Measurements from ENCODE around the gene GNAS.

Gene GNAS

DNA sequence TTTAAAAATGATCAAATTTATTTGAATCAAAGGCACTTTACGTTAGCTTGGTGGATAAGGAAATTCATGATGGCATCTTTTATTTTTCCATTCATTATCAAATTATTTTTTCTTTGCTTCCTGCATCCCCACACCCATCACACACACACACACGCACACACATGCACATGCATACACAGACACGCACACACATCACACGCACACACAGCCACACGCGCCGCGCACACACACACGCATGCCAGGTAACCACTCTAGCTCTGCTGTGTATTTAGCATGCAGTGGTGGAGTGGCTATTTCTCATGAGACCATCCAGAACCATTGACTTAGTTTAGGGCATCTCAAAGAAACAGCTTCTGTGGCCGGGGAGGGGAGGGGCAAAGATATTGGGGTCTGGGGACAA lies 47.0 kb downstream of the GNAS start:
- TF ChIP-seq GATA2 (IDR thresholded peaks at IDR 0.05; ENCODE audit: low read depth, low read length): no peak
- no peak for TF ChIP-seq GATA3 (IDR thresholded peaks at IDR 0.05; ENCODE audit: low read depth, low read length)

GRCh38 chr20:58900397-58900796 lies 47.9 kb downstream of the GNAS start:
- no peak for TF ChIP-seq GATA3 (IDR thresholded peaks at IDR 0.05; ENCODE audit: low read depth, low read length)
- TF ChIP-seq GATA2 (IDR thresholded peaks at IDR 0.05; ENCODE audit: low read depth, low read length): no peak

DNA sequence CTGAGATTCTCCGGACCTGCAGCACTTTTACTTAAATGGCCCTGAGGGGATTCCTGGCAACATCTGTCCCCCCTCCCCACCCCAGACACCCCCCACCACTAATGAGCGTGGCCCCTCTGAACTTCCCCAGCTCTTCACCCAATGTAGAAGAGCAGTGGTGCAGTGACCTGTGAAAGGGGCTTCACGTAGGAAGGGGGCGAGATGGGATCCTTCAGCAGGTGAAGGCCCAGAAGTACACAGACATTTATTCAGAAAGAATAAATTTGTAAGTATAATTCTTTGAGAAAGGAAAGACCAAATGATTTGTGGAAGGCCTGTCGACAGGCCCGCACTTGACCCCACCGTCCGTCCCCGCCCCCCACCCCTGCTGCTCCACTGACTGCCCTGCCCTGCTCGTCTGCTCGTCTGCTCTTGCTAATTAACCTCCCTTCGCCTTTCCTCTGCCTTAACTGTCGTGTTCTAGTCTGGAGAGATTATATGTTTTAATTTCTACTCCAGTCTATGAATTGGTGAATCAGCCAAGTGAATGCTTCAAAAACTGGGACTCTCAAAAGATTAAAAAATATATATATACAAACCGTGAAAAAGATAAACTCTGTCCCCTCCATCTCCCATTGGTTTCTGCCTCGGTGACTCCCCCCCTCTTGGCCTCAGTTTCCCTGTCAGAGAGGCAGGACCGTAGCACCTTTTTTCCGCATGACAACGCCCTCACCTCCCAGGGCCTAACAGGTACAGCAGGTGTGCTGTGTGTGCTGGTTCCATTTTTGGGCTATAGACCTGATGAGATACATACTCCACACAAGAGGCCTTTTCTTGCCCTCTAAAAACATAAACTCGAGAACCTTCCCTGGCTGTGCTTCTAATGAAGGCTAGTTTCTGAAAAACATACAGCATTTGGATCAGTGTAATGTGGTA lies 49.2 kb downstream of the GNAS start:
- TF ChIP-seq GATA2 (IDR thresholded peaks at IDR 0.05; ENCODE audit: low read depth, low read length) (no peak), GATA3 (IDR thresholded peaks at IDR 0.05; ENCODE audit: low read depth, low read length) (no peak)

DNA sequence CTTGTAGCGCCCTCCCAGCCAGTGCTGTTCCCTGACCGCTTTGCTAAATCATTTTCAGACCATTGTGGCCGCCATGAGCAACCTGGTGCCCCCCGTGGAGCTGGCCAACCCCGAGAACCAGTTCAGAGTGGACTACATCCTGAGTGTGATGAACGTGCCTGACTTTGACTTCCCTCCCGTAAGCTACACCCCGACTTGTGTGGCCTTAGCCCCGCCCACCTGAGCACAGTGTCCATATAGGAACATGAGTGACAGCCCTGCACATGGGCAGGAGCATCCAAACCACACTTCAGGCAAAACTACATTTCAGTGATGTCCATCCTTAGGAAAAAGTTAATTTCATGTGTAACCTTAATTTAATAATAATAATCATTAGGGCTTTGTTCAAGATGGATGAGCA lies 51.1 kb downstream of the GNAS start:
- TF ChIP-seq GATA3 (IDR thresholded peaks at IDR 0.05; ENCODE audit: low read depth, low read length) (no peak), GATA2 (IDR thresholded peaks at IDR 0.05; ENCODE audit: low read depth, low read length) (no peak)

GRCh38 chr20:58905236-58905635 lies 52.7 kb downstream of the GNAS start:
- TF ChIP-seq GATA3 (IDR thresholded peaks at IDR 0.05; ENCODE audit: low read depth, low read length) (no peak), GATA2 (IDR thresholded peaks at IDR 0.05; ENCODE audit: low read depth, low read length) (no peak)

DNA sequence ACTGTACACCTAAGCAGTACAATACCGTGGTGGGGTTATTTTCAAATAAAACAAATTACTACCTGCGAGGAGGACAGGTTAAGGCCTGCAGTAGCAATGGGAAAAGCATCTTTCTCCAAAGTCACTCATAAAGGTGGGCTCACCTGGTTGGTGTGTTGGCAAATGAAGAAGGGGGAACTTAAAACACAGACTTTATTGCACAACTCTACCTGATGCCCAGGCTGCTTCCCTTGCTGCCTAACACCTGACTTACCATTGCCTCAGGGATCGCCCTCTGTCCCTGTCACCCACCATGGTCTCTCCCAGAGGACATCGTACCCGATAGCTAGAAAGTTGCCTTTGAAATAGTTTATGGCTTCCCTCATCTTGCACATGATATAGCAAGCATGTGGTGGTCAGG lies 53.6 kb downstream of the GNAS start:
- no peak for TF ChIP-seq GATA3 (IDR thresholded peaks at IDR 0.05; ENCODE audit: low read depth, low read length)
- no peak for TF ChIP-seq GATA2 (IDR thresholded peaks at IDR 0.05; ENCODE audit: low read depth, low read length)

- TF ChIP-seq GATA3 (IDR thresholded peaks at IDR 0.05; ENCODE audit: low read depth, low read length) (no peak), GATA2 (IDR thresholded peaks at IDR 0.05; ENCODE audit: low read depth, low read length) (no peak)
Observed at GRCh38 chr20:58906894-58907293, 54.4 kb downstream of the GNAS start.

DNA sequence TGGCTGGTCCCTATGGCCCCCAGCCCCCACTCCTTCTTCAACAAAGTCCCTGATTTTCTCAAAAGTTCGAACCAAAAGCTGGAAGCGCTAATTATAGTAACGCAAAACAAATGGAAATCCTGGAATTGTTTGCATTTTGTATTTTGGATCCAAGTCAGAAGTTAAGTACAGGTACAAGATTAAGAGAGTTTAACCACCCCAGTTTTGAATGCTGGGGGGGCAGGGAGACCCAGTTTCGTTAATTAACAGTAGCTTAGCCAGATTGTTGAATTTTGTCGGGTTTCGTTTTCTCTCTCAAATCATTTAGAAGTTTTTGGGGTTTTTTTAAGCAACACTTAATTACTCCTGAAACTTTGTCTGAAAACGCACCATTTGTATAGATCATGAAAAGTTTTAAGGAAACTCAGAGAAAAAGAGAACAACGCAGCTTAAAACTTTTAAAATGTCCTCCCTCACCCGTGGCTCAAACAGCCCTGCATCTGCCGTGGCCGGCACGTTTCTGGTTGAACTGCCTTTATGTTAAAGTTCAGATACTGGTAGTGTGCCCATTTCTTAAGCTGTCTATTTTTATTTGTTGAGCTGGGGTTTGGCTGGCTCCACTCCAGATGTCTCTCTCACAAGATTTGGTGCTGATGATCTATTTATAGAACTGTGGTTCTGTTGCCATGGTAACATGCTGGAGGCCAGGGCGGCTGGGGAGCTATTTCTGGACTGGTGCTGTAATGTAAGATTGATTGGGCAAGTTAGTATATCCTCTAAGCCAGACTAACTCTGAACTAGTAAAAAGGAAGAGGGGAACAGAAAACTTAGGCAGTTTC lies 55.0 kb downstream of the GNAS start:
- TF ChIP-seq GATA3 (IDR thresholded peaks at IDR 0.05; ENCODE audit: low read depth, low read length) (no peak), GATA2 (IDR thresholded peaks at IDR 0.05; ENCODE audit: low read depth, low read length) (no peak)

- no peak for TF ChIP-seq GATA2 (IDR thresholded peaks at IDR 0.05; ENCODE audit: low read depth, low read length)
- TF ChIP-seq GATA3 (IDR thresholded peaks at IDR 0.05; ENCODE audit: low read depth, low read length): no peak
Observed at GRCh38 chr20:58908221-58908620, 55.7 kb downstream of the GNAS start.

GRCh38 chr20:58908941-58909340 lies 56.4 kb downstream of the GNAS start:
- TF ChIP-seq GATA3 (IDR thresholded peaks at IDR 0.05; ENCODE audit: low read depth, low read length): no peak

DNA sequence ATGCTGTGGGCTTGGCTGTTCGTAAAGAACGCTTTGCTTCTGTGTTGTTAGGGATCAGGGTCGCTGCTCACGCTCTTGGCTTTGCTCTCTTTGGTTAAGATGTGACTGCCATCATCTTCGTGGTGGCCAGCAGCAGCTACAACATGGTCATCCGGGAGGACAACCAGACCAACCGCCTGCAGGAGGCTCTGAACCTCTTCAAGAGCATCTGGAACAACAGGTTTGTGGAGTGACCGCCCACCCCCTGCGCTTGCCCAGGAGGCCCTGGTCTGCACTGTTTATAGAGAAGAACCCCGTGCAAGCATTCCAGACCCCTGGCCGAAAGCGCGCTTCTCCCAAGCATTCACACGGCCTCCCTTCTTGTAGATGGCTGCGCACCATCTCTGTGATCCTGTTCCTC lies 57.1 kb downstream of the GNAS start:
- no peak for TF ChIP-seq GATA2 (IDR thresholded peaks at IDR 0.05; ENCODE audit: low read depth, low read length)
- TF ChIP-seq GATA3 (IDR thresholded peaks at IDR 0.05; ENCODE audit: low read depth, low read length): no peak

DNA sequence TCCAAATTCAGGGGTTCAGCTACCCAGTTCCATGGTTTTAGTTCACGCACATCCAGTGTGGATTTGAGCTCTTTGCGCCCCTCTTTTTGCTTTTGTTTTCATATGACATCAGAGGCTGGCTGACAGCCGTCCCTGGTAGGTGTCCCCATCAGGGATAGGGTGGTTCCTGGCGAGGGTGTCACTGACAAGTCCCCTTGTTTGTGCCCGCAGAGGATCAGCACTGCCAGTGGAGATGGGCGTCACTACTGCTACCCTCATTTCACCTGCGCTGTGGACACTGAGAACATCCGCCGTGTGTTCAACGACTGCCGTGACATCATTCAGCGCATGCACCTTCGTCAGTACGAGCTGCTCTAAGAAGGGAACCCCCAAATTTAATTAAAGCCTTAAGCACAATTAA lies 58.0 kb downstream of the GNAS start:
- no peak for TF ChIP-seq GATA3 (IDR thresholded peaks at IDR 0.05; ENCODE audit: low read depth, low read length)
- no peak for TF ChIP-seq GATA2 (IDR thresholded peaks at IDR 0.05; ENCODE audit: low read depth, low read length)

- TF ChIP-seq GATA2 (IDR thresholded peaks at IDR 0.05; ENCODE audit: low read depth, low read length) (no peak), GATA3 (IDR thresholded peaks at IDR 0.05; ENCODE audit: low read depth, low read length) (no peak)
Observed at GRCh38 chr20:58911309-58911708, 58.8 kb downstream of the GNAS start.

DNA sequence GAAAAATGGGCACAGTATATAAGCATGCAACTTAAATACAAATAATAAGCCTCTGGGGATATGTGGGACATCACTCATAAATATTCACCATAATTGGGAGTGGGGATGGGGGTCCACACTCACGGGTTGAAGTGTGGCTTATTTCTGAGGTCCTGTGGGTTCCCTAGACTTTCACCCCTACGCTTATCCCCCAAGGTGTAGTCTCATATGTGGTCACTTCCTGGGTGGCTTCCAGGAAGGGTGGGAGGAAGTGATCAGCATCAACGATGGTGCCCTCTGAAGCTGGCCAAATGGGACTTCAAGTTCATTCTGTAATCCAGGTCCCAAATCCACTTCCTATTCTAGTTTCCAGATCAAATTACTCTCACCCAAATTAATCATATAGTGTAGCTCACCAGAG lies 59.5 kb downstream of the GNAS start:
- TF ChIP-seq GATA3 (IDR thresholded peaks at IDR 0.05; ENCODE audit: low read depth, low read length): no peak
- no peak for TF ChIP-seq GATA2 (IDR thresholded peaks at IDR 0.05; ENCODE audit: low read depth, low read length)

- no peak for TF ChIP-seq GATA2 (IDR thresholded peaks at IDR 0.05; ENCODE audit: low read depth, low read length)
- TF ChIP-seq GATA3 (IDR thresholded peaks at IDR 0.05; ENCODE audit: low read depth, low read length): no peak
Observed at GRCh38 chr20:58913079-58913478, 60.6 kb downstream of the GNAS start.
